Central memory CD4-positive, alpha-beta T cell (primary cell): ENCODE data around the gene ABHD10.
"Not testable (repeated sequence)": the region's sequence is repeated elsewhere in the genome, so short reads cannot be mapped to it uniquely, and the experiment has no call there.

Experiments used
- DNase-seq: peaks from one replicate; pipeline ENCODE4 v3.0.0; 2022

Gene ABHD10

DNA sequence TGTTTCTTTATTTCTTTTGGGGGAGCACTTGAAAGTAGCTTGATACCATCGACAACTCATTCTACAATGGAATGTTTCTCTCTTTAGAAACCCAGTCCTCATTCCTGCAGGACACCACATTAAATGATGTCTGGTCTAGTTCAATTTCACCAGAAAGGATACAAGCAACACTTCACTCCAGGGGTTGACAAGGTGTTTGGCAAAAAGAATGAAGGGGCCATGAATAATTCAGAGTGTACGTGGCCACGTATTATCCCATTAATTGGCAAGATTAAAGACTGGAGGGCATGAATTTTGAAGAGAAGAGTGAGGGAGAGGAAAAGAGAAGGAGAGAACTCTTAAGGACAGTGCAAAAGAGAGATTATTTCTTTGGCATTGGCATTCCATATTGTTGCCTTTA is 56.4 kb downstream of the ABHD10 start:
- DNase-seq = no peak

DNA sequence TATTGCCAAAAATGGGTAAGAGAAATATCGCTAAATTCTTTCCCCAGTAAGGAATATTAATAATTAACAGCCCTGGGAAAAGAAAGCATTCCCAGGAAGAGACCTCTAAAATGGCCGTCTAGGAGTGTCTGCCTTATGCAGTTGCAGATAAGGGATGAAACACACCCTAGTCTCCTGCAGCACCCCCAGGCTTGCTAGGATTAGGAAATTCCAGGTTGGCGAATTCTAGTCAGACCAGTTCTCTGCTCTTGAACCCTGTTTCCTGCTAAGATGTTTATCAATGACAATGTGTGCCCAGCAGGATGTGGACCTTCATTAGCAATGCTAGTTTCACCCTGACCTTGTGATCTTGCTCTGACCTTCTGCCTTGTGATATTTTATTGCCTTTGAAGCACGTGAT is 58.4 kb downstream of the ABHD10 start:
- DNase-seq = not testable (repeated sequence)

DNA sequence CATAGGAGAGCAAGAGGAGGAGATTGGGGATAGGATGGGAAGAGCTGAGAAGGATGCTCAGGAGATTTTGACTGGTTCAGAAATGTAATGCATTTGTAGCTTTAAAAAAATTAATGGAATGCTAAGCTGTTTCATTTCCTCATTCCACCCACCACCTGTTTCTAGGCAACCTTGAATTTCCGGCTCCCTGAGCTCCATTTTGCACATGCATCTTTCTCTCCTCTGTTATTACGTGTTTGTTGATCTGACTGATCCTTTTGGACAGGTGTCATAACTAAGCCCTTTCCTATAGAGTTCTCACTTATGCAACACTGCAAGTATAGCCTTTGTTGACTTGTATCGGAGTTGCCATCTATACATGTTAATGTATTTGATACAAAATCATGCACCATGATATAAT is 60.0 kb downstream of the ABHD10 start:
- DNase-seq = no peak

DNA sequence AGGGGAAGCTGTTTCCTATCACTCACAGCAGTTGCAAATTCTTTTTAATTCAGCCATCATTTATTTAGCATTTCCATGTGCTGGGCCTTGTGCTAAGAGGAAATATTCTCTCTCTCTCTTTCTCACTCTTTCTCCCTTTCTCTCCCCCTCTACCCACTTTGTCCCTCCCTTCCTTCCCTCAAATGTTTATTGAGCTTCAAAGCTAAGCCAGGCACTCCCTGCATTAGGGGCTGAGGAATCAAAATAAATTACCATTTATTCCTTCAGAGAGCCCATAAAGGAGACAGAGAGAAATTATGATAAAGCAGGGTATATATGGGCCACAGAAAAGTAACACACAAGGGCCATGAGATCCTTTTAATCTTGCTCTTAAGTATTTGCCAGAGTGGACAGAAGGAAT is 62.5 kb downstream of the ABHD10 start:
- DNase-seq = no peak

DNA sequence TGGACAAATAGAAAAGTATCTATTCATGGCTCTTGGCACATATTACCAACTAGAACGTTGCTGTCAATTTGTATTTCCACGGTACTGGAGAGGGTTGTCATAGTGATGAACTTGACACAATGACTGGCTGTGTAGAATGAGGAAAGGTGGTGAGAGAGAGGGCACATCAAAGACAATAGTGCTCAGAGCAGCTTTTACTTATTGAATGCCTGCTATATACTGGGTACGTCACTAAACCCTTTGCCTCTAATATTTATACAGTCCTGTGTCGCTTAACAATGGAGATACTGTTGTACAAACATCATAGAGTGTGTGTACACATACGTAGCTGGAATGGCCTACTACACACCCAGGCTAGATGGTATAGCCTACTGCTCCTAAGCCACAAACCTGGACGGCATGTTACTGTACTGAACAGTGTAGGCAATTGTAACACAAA is 64.0 kb downstream of the ABHD10 start:
- no peak for DNase-seq
